Measurements from ENCODE around the gene NCOA7. TPM values are rescaled to one million over a fixed set of nuclear protein-coding genes. Genes with fewer than 3 reads are reported as not detected.
"Not testable (repeated sequence)": the region's sequence is repeated elsewhere in the genome, so short reads cannot be mapped to it uniquely, and the experiment has no call there.

Gene NCOA7
- total RNA-seq, 1 experiment from 2014 or later: 13.8 TPM

GRCh38 chr6:125950293-125950692, 159.5 kb downstream of the NCOA7 start:
- ATAC-seq (no peak), DNase-seq (ENCODE audit: low read depth, low spot score) (no peak)
- Histone ChIP-seq H3K9me3 (ENCODE audit: control insufficient read depth in 1 of 2, insufficient read depth in 1 of 2, low read depth in 1 of 2, low read length in 2 of 2) (no peaks in the 10 kb centered on the region), H2AFZ (ENCODE audit: low read depth, low read length, poor library complexity, severe bottlenecking) (no peak overlapping the region), H3K27me3 (ENCODE audit: insufficient read depth, low read length) (no peaks in the 10 kb centered on the region), H4K20me1 (ENCODE audit: insufficient read depth) (no peaks in the 10 kb centered on the region), H3K9ac (ENCODE audit: low read length) (no peak overlapping the region), H3K4me3 (replicated peaks in 1 of 2; ENCODE audit: low read depth in 1 of 2, low read length in 2 of 2) (no peak overlapping the region), H3K9me2 (ENCODE audit: insufficient read depth) (no peaks in the 10 kb centered on the region), H3K4me2 (ENCODE audit: low read length) (no peak overlapping the region), H3K79me2 (ENCODE audit: insufficient read depth, low read length) (no peaks in the 10 kb centered on the region), H3K36me3 (ENCODE audit: control insufficient read depth in 1 of 2, insufficient read depth in 2 of 2, low read length in 2 of 2) (no peaks in the 10 kb centered on the region), H3K4me1 (ENCODE audit: control insufficient read depth in 1 of 2, insufficient read depth in 2 of 2, low read length in 2 of 2) (peaks cover 6 to 7% of the 10 kb centered on the region in 2 experiments; a peak in 3 of 4 replicates), H3K27ac (ENCODE audit: low read depth, low read length) (no peak overlapping the region)
- TF ChIP-seq SP1 (IDR thresholded peaks at IDR 0.05; ENCODE audit: low read depth) (no peak), FOSL1 (IDR thresholded peaks at IDR 0.05; ENCODE audit: low read depth) (no peak), YY1 (IDR thresholded peaks at IDR 0.05; ENCODE audit: extremely low read depth, insufficient replicate concordance, low read depth, low read length) (no peak), ZFX (IDR thresholded peaks at IDR 0.05) (no peak), REST (IDR thresholded peaks at IDR 0.05; ENCODE audit: low read depth) (no peak), POLR2A (IDR thresholded peaks at IDR 0.05; ENCODE audit: borderline replicate concordance, extremely low read depth, insufficient read depth, insufficient read length) (no peak), MAX (IDR thresholded peaks at IDR 0.05) (no peak), EGR1 (IDR thresholded peaks at IDR 0.05; ENCODE audit: low read depth) (no peak)
- intact Hi-C loops (cut with micrococcal nuclease): no loop called here
- ChIA-PET CTCF (no interaction called here), POLR2A (no interaction called here), RAD21 (ENCODE audit: low non-redundant PET in 1 of 2, low total read pairs in 2 of 2, uncharacterized antibody in 2 of 2, unreplicated experiment in 2 of 2) (no interaction called here)
- no TSS peak for BruUV-seq (replicated peaks)

GRCh38 chr6:125950716-125951115, 160.0 kb downstream of the NCOA7 start:
- H3K9me2 ChIP-seq (ENCODE audit: insufficient read depth); BruUV-seq (replicated peaks); H3K79me2 ChIP-seq (ENCODE audit: insufficient read depth, low read length); H2AFZ ChIP-seq (ENCODE audit: low read depth, low read length, poor library complexity, severe bottlenecking); ATAC-seq; H3K9me3 ChIP-seq (ENCODE audit: control insufficient read depth in 1 of 2, insufficient read depth in 1 of 2, low read depth in 1 of 2, low read length in 2 of 2); H3K36me3 ChIP-seq (ENCODE audit: control insufficient read depth in 1 of 2, insufficient read depth in 2 of 2, low read length in 2 of 2); H3K27ac ChIP-seq (ENCODE audit: low read depth, low read length); H3K27me3 ChIP-seq (ENCODE audit: insufficient read depth, low read length); DNase-seq (ENCODE audit: low read depth, low spot score); H3K4me2 ChIP-seq (ENCODE audit: low read length); RAD21 ChIA-PET (ENCODE audit: low non-redundant PET in 1 of 2, low total read pairs in 2 of 2, uncharacterized antibody in 2 of 2, unreplicated experiment in 2 of 2); H4K20me1 ChIP-seq (ENCODE audit: insufficient read depth); H3K4me1 ChIP-seq (ENCODE audit: control insufficient read depth in 1 of 2, insufficient read depth in 2 of 2, low read length in 2 of 2); intact Hi-C loops (cut with micrococcal nuclease); H3K4me3 ChIP-seq (replicated peaks in 1 of 2; ENCODE audit: low read depth in 1 of 2, low read length in 2 of 2); POLR2A ChIA-PET; H3K9ac ChIP-seq (ENCODE audit: low read length): not testable (repeated sequence)
- CTCF ChIA-PET: interaction anchor here (1.6 kb wide), 1 partner anchor 160 kb away, joined by 5 read pairs; the partner anchor contains the start of gene NCOA7
